HEK293 (cell line): Measurements from ENCODE around the gene MCCC2.
"Not testable (repeated sequence)": the region's sequence is repeated elsewhere in the genome, so short reads cannot be mapped to it uniquely, and the experiment has no call there.

Experiments
- CTCF ChIA-PET: fragments of 350-600 bp; formaldehyde crosslinking; extraction: SDS; loops from one replicate; lab custom pipeline; 2021; ENCODE audit warnings: antibody characterized with exemption; lab: Yijun Ruan, JAX
- POLR2A ChIA-PET: fragments of 300-600 bp; formaldehyde crosslinking; extraction: SDS; loops from one replicate; lab custom pipeline; 2020; ENCODE audit warnings: antibody characterized with exemption, inconsistent platforms; lab: Yijun Ruan, JAX
- H3K27ac ChIP-seq: fragments of 200-500 bp; sonication (Bioruptor generic); 2 replicates; pipeline ENCODE4 v1.5.1; 2014; ENCODE audit warnings: low read depth, low read length, control low read depth, inconsistent platforms; ENCODE audit errors: extremely low read depth
- H3K36me3 ChIP-seq, 2 experiments: fragments of 200-500 bp in 1 of 2; sonication (Bioruptor generic) in 1 of 2; 1 replicate in 1 of 2; 2 replicates in 1 of 2; pipeline ENCODE4 v1.5.1; 2014 to 2017; ENCODE audit warnings: inconsistent platforms in 2 of 2, low read length in 2 of 2; ENCODE audit not compliant: control insufficient read depth in 2 of 2, insufficient read depth in 1 of 2
- H3K4me1 ChIP-seq: fragments of 200-500 bp; sonication (Bioruptor generic); 2 replicates; pipeline ENCODE4 v1.5.1; 2014; ENCODE audit warnings: mild to moderate bottlenecking, low read length, inconsistent platforms; ENCODE audit not compliant: control insufficient read depth, insufficient read depth
- H3K4me3 ChIP-seq: 2 replicates; pipeline ENCODE4 v1.5.1; 2011; ENCODE audit warnings: low read depth, mild to moderate bottlenecking, control low read depth, low read length, moderate library complexity
- H3K9me3 ChIP-seq: fragments of 200-500 bp; sonication (Bioruptor generic); 2 replicates; pipeline ENCODE4 v1.5.1; 2014; ENCODE audit warnings: low read depth, low read length, inconsistent platforms; ENCODE audit not compliant: control insufficient read depth, insufficient read depth
- GLIS1 ChIP-seq: fragments of 450-650 bp; formaldehyde crosslinking; IDR thresholded peaks from 2 replicates; pipeline ENCODE4 v1.5.1; 2016; ENCODE audit warnings: missing biosample characterization, missing genetic modification characterization
- HOXD13 ChIP-seq: sonication (generic); formaldehyde crosslinking; IDR thresholded peaks from 2 replicates; pipeline ENCODE4 v1.8.0; 2022; ENCODE audit warnings: missing genetic modification reagents, borderline replicate concordance
- SP3 ChIP-seq: fragments of 450-650 bp; formaldehyde crosslinking; IDR thresholded peaks from 2 replicates; pipeline ENCODE4 v1.5.1; 2016; ENCODE audit warnings: missing biosample characterization, missing genetic modification characterization
- YY2 ChIP-seq: fragments of 450-650 bp; formaldehyde crosslinking; IDR thresholded peaks from 2 replicates; pipeline ENCODE4 v1.5.1; 2016; ENCODE audit warnings: missing biosample characterization, missing genetic modification characterization
- ZBTB48 ChIP-seq: fragments of 450-650 bp; formaldehyde crosslinking; IDR thresholded peaks from 2 replicates; pipeline ENCODE4 v1.5.1; 2016; ENCODE audit warnings: missing biosample characterization, missing genetic modification characterization
- ZEB2 ChIP-seq: fragments of 450-650 bp; formaldehyde crosslinking; IDR thresholded peaks from 2 replicates; pipeline ENCODE4 v1.5.1; 2016; ENCODE audit warnings: missing biosample characterization, missing genetic modification characterization
- ZFHX2 ChIP-seq: fragments of 450-650 bp; formaldehyde crosslinking; conservative IDR thresholded peaks from 2 replicates; pipeline ENCODE4 v1.5.1; 2016; ENCODE audit warnings: missing biosample characterization, missing genetic modification characterization
- ZIC2 ChIP-seq: fragments of 450-650 bp; formaldehyde crosslinking; IDR thresholded peaks from 2 replicates; pipeline ENCODE4 v1.5.1; 2016; ENCODE audit warnings: missing biosample characterization, missing genetic modification characterization
- ZNF10 ChIP-seq: fragments of 450-650 bp; formaldehyde crosslinking; IDR thresholded peaks from 2 replicates; pipeline ENCODE4 v1.5.1; 2017; ENCODE audit warnings: missing biosample characterization, missing genetic modification characterization
- ZNF146 ChIP-seq: fragments of 450-650 bp; formaldehyde crosslinking; IDR thresholded peaks from 2 replicates; pipeline ENCODE4 v1.5.1; 2016; ENCODE audit warnings: missing biosample characterization, missing genetic modification characterization
- ZNF16 ChIP-seq: fragments of 450-650 bp; formaldehyde crosslinking; IDR thresholded peaks from 2 replicates; pipeline ENCODE4 v1.5.1; 2016; ENCODE audit warnings: low read depth, missing biosample characterization, missing genetic modification characterization
- ZNF2 ChIP-seq: fragments of 450-650 bp; formaldehyde crosslinking; IDR thresholded peaks from 2 replicates; pipeline ENCODE4 v1.5.1; 2016; ENCODE audit warnings: missing biosample characterization, missing genetic modification characterization
- ZNF221 ChIP-seq: fragments of 450-650 bp; formaldehyde crosslinking; IDR thresholded peaks from 2 replicates; pipeline ENCODE4 v1.5.1; 2017; ENCODE audit warnings: missing biosample characterization, missing genetic modification characterization, borderline replicate concordance
- ZNF324 ChIP-seq: fragments of 450-650 bp; formaldehyde crosslinking; IDR thresholded peaks from 2 replicates; pipeline ENCODE4 v1.5.1; 2016; ENCODE audit warnings: missing biosample characterization, missing genetic modification characterization
- ZNF341 ChIP-seq: fragments of 450-650 bp; formaldehyde crosslinking; IDR thresholded peaks from 2 replicates; pipeline ENCODE4; 2016; ENCODE audit warnings: low read depth, missing biosample characterization, missing genetic modification characterization
- ZNF37A ChIP-seq: fragments of 450-650 bp; IDR thresholded peaks from 2 replicates; pipeline ENCODE4 v1.5.1; 2018; ENCODE audit warnings: missing biosample characterization, missing genetic modification characterization
- ZNF394 ChIP-seq: fragments of 450-650 bp; formaldehyde crosslinking; IDR thresholded peaks from 2 replicates; pipeline ENCODE4 v1.5.1; 2016; ENCODE audit warnings: missing biosample characterization, missing genetic modification characterization, mild to moderate bottlenecking, moderate library complexity, borderline replicate concordance
- ZNF548 ChIP-seq: fragments of 450-650 bp; formaldehyde crosslinking; IDR thresholded peaks from 2 replicates; pipeline ENCODE4 v1.5.1; 2016; ENCODE audit warnings: missing biosample characterization, missing genetic modification characterization
- ZNF629 ChIP-seq: fragments of 450-650 bp; formaldehyde crosslinking; IDR thresholded peaks from 2 replicates; pipeline ENCODE4 v1.5.1; 2017; ENCODE audit warnings: missing biosample characterization, missing genetic modification characterization
- ZSCAN30 ChIP-seq: fragments of 450-650 bp; IDR thresholded peaks from 2 replicates; pipeline ENCODE4 v1.5.1; 2018; ENCODE audit warnings: missing biosample characterization, mild to moderate bottlenecking, missing genetic modification characterization, moderate library complexity
- TF ChIP-seq, protein P1 (sequence below): fragments of 450-650 bp; formaldehyde crosslinking; IDR thresholded peaks from 2 replicates; pipeline ENCODE4; 2016; ENCODE audit warnings: missing biosample characterization, missing genetic modification characterization
- TF ChIP-seq, protein P2 (sequence below): fragments of 450-650 bp; formaldehyde crosslinking; IDR thresholded peaks from 2 replicates; pipeline ENCODE4 v1.5.1; 2016; ENCODE audit warnings: missing biosample characterization, missing genetic modification characterization

Gene MCCC2

GRCh38 chr5:71586941-71587765 is at the start of gene MCCC2 (continued):
- peak; percentile 77 for TF ChIP-seq ZFHX2 (tag by site-specific recombination)
- TF ChIP-seq ZNF221 (tag by site-specific recombination), result no peak
- TF ChIP-seq ZEB2 (tag by site-specific recombination), result 0 out of 2 replicates have a peak, but pooled peaks have one; percentile 36
- TF ChIP-seq ZNF37A, result no peak
- TF ChIP-seq SP3 (tag by site-specific recombination), result peak; percentile 61
- peak; percentile 71 for TF ChIP-seq GLIS1
- TF ChIP-seq ZNF324 (tag by site-specific recombination), result peak; percentile 51; the same call in 1 of the 2 replicates
- TF ChIP-seq ZBTB48 (tag by site-specific recombination), result peak; percentile 83
- TF ChIP-seq ZNF394, result peak; percentile 46; the same call in 1 of the 2 replicates
- peak; percentile 58; the same call in 1 of the 2 replicates for TF ChIP-seq HOXD13 (CRISPR knock-in tag)
- TF ChIP-seq, protein P1, sequence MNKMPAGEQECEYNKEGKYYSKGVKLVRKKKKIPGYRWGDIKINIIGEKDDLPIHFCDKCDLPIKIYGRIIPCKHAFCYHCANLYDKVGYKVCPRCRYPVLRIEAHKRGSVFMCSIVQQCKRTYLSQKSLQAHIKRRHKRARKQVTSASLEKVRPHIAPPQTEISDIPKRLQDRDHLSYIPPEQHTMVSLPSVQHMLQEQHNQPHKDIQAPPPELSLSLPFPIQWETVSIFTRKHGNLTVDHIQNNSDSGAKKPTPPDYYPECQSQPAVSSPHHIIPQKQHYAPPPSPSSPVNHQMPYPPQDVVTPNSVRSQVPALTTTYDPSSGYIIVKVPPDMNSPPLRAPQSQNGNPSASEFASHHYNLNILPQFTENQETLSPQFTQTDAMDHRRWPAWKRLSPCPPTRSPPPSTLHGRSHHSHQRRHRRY (tag by site-specific recombination), result no peak
- TF ChIP-seq, protein P2, sequence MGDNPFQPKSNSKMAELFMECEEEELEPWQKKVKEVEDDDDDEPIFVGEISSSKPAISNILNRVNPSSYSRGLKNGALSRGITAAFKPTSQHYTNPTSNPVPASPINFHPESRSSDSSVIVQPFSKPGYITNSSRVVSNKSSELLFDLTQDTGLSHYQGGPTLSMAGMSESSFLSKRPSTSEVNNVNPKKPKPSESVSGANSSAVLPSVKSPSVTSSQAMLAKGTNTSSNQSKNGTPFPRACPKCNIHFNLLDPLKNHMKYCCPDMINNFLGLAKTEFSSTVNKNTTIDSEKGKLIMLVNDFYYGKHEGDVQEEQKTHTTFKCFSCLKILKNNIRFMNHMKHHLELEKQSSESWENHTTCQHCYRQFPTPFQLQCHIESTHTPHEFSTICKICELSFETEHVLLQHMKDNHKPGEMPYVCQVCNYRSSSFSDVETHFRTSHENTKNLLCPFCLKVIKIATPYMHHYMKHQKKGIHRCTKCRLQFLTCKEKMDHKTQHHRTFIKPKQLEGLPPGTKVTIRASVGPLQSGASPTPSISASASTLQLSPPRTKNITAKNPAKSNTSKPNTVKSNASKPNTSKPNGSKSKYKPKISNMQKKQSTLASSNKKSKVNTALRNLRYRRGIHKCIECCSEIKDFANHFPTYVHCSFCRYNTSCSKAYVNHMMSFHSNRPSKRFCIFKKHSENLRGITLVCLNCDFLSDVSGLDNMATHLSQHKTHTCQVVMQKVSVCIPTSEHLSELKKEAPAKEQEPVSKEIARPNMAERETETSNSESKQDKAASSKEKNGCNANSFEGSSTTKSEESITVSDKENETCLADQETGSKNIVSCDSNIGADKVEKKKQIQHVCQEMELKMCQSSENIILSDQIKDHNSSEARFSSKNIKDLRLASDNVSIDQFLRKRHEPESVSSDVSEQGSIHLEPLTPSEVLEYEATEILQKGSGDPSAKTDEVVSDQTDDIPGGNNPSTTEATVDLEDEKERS (tag by site-specific recombination), result no peak
- TF ChIP-seq ZNF2 (tag by site-specific recombination), result peak; percentile 81; the same call in 1 of the 2 replicates
- TF ChIP-seq ZNF629, result peak; percentile 50; the same call in 1 of the 2 replicates
- no peak for TF ChIP-seq ZNF16 (tag by site-specific recombination)
- peak; percentile 84 for TF ChIP-seq ZSCAN30 (tag by site-specific recombination)
- peak; percentile 99 for TF ChIP-seq ZNF548 (tag by site-specific recombination)
- no peak for TF ChIP-seq YY2 (tag by site-specific recombination)

GRCh38 chr5:71537687-71538086 is 49.5 kb upstream of the MCCC2 start:
- peak; percentile 54 for TF ChIP-seq ZIC2 (tag by site-specific recombination)
- TF ChIP-seq ZNF146 (tag by site-specific recombination), result no peak
- TF ChIP-seq ZNF341 (tag by site-specific recombination), result peak; percentile 18; the same call in 1 of the 2 replicates
- TF ChIP-seq ZNF10, result no peak
- ChIA-PET POLR2A (no interaction called here), CTCF (no interaction called here)
- Histone ChIP-seq H3K4me3 (no peak overlapping the region), H3K36me3 (peaks cover 35 to 70% of the 10 kb centered on the region in 2 experiments), H3K4me1 (no peaks in the 10 kb centered on the region), H3K27ac (no peak overlapping the region), H3K9me3 (no peaks in the 10 kb centered on the region)

GRCh38 chr5:71550885-71551284 is 36.3 kb upstream of the MCCC2 start:
- H3K27ac ChIP-seq, H3K9me3 ChIP-seq, H3K4me1 ChIP-seq, POLR2A ChIA-PET, CTCF ChIA-PET, H3K4me3 ChIP-seq: not testable (repeated sequence)
- peaks cover 56 to 69% of the 10 kb centered on the region in 2 experiments for H3K36me3 ChIP-seq

DNA sequence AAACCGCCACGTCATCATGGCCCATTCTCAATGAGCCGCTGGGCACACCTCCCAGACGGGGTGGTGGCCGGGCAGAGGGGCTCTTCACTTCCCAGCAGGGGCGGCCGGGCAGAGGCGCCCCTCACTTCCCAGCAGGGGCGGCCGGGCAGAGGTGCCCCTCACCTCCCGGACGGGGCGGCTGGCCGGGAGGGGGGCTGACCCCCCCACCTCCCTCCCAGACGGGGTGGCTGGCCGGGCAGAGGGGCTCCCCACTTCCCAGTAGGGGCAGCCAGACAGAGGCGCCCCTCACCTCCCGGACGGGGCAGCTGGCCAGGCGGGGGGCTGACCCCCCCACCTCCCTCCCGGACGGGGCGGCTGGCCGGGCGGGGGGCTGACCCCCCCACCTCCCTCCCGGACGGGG is 35.6 kb upstream of the MCCC2 start:
- H3K4me1 ChIP-seq, H3K27ac ChIP-seq, POLR2A ChIA-PET, CTCF ChIA-PET, H3K4me3 ChIP-seq, H3K9me3 ChIP-seq: not testable (repeated sequence)
- H3K36me3 ChIP-seq, result peaks cover 52 to 68% of the 10 kb centered on the region in 2 experiments

DNA sequence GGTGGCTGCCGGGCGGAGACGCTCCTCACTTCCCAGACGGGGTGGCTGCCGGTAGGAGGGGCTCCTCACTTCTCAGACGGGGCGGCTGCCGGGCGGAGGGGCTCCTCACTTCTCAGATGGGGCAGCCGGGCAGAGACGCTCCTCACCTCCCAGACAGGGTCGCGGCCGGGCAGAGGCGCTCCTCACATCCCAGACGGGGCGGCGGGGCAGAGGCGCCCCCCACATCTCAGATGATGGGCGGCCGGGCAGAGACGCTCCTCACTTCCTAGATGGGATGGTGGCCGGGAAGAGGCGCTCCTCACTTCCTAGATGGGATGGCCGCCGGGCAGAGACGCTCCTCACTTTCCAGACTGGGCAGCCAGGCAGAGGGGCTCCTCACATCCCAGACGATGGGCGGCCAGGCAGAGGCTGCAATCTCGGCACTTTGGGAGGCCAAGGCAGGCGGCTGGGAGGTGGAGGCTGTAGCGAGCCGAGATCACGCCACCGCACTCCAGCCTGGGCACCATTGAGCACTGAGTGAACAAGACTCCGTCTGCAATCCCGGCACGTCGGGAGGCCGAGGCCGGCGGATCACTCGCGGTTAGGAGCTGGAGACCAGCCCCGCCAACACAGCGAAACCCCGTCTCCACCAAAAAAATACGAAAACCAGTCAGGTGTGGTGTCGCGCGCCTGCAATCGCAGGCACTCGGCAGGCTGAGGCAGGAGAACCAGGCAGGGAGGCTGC is 35.0 kb upstream of the MCCC2 start:
- H3K4me3 ChIP-seq, H3K9me3 ChIP-seq, H3K27ac ChIP-seq, CTCF ChIA-PET, POLR2A ChIA-PET, H3K4me1 ChIP-seq: not testable (repeated sequence)
- H3K36me3 ChIP-seq, result peaks cover 54 to 67% of the 10 kb centered on the region in 2 experiments
